ENCODE measurements around the gene CACNA2D3.

DNA sequence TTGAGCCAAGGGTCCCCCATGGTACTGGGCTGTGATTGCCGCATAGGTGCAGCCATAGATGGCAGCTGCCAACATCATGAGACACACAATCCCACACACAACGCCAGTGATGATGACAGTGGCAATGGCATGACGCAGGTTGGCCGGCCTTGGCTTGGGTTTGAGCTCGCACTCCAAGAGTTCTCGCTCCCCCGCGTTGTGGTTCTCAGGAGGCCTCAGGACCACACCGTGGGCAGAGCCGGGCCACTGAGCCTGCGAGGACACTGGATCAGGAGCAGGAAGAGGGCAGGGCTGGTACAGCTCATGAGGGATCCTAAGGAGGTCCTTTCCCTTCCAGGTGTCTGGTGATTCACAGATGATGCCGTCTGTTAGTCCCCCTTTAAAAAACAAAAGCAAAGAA, 796.2 kb downstream of the CACNA2D3 start:
- no peak for TF ChIP-seq POLR2A (IDR thresholded peaks at IDR 0.05)
- TF ChIP-seq, protein P1, sequence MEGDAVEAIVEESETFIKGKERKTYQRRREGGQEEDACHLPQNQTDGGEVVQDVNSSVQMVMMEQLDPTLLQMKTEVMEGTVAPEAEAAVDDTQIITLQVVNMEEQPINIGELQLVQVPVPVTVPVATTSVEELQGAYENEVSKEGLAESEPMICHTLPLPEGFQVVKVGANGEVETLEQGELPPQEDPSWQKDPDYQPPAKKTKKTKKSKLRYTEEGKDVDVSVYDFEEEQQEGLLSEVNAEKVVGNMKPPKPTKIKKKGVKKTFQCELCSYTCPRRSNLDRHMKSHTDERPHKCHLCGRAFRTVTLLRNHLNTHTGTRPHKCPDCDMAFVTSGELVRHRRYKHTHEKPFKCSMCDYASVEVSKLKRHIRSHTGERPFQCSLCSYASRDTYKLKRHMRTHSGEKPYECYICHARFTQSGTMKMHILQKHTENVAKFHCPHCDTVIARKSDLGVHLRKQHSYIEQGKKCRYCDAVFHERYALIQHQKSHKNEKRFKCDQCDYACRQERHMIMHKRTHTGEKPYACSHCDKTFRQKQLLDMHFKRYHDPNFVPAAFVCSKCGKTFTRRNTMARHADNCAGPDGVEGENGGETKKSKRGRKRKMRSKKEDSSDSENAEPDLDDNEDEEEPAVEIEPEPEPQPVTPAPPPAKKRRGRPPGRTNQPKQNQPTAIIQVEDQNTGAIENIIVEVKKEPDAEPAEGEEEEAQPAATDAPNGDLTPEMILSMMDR (IDR thresholded peaks at IDR 0.05): no peak
